Mammary epithelial cell (primary cell): Measurements from ENCODE around the gene KIF5C.

Experiments used
- EZH2 ChIP-seq: IDR thresholded peaks from 2 replicates; pipeline ENCODE4 v1.6.1; 2012; ENCODE audit warnings: low read length, inconsistent platforms, borderline replicate concordance
- TF ChIP-seq, protein P1 (sequence below), 2 donors: IDR thresholded peaks in 1 of 2; conservative IDR thresholded peaks in 1 of 2; 2 replicates each; pipeline ENCODE4 v1.5.1; 2011 to 2012; ENCODE audit warnings: inconsistent platforms in 2 of 2, low read length in 2 of 2, mild to moderate bottlenecking in 2 of 2, control low read depth in 1 of 2, low read depth in 1 of 2; ENCODE audit not compliant: insufficient read depth in 1 of 2; ENCODE audit errors: extremely low read depth in 1 of 2

DNA sequence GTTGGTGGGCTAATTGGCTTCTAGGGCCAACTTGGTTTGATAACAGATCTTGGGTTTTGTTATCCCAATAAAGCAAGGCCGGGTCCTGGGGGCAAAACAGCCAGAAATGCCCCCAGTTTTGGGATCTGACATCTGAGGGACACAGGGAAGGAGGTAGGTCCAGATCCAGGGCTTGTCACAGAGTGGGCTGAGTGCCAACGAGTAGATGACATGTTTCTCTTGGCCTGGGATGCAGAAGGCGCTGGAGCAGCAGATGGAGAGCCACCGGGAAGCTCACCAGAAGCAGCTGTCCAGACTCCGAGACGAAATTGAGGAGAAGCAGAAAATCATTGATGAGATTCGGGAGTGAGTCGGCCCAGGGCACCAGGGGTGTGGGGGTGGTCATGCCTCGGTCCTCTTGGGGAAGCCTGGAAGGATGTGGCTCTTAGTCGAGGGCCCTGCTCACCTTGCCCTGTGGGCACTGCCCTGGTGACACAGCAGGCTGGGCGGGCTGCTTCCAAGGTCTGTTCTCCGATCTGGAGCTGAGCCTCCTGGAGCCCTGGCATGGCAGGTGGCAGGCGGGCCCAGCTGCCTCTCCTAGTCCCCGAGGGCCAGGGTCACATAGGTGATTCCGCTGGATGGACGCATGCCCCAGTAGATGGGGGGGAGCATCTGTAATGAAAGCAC, 123.3 kb downstream of the KIF5C start:
- no peak for TF ChIP-seq EZH2
- TF ChIP-seq, protein P1, sequence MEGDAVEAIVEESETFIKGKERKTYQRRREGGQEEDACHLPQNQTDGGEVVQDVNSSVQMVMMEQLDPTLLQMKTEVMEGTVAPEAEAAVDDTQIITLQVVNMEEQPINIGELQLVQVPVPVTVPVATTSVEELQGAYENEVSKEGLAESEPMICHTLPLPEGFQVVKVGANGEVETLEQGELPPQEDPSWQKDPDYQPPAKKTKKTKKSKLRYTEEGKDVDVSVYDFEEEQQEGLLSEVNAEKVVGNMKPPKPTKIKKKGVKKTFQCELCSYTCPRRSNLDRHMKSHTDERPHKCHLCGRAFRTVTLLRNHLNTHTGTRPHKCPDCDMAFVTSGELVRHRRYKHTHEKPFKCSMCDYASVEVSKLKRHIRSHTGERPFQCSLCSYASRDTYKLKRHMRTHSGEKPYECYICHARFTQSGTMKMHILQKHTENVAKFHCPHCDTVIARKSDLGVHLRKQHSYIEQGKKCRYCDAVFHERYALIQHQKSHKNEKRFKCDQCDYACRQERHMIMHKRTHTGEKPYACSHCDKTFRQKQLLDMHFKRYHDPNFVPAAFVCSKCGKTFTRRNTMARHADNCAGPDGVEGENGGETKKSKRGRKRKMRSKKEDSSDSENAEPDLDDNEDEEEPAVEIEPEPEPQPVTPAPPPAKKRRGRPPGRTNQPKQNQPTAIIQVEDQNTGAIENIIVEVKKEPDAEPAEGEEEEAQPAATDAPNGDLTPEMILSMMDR (conservative IDR thresholded peaks at IDR 0.05 in 1 of 2, IDR thresholded peaks at IDR 0.05 in 1 of 2; ENCODE audit: extremely low read depth in 1 of 2, insufficient read depth in 1 of 2, low read depth in 1 of 2, low read length in 2 of 2) = no peak
